IPS-15b (cell line): ENCODE results near the gene CD247.
A peak's percentile ranks its signal among the peaks of the same experiment; 100 is the strongest.

ENCODE experiments used
- H3K27me3 ChIP-seq: one replicate; pipeline ENCODE4 v1.6.1; 2013; ENCODE audit warnings: low read length; ENCODE audit not compliant: control insufficient read depth, insufficient read depth
- H3K36me3 ChIP-seq: one replicate; pipeline ENCODE4 v1.6.1; 2013; ENCODE audit warnings: low read length; ENCODE audit not compliant: control insufficient read depth, insufficient read depth
- H3K4me1 ChIP-seq: one replicate; pipeline ENCODE4 v1.6.1; 2013; ENCODE audit warnings: mild to moderate bottlenecking, low read length; ENCODE audit not compliant: control insufficient read depth, insufficient read depth
- H3K4me3 ChIP-seq: one replicate; pipeline ENCODE4 v1.5.1; 2013; ENCODE audit warnings: low read depth, low read length
- H3K9ac ChIP-seq: one replicate; pipeline ENCODE4 v1.6.1; 2013; ENCODE audit warnings: low read depth, mild to moderate bottlenecking, low read length
- H3K9me3 ChIP-seq: one replicate; pipeline ENCODE4 v1.6.1; 2013; ENCODE audit warnings: mild to moderate bottlenecking, low read length; ENCODE audit not compliant: control insufficient read depth, insufficient read depth

CD247 gene

DNA sequence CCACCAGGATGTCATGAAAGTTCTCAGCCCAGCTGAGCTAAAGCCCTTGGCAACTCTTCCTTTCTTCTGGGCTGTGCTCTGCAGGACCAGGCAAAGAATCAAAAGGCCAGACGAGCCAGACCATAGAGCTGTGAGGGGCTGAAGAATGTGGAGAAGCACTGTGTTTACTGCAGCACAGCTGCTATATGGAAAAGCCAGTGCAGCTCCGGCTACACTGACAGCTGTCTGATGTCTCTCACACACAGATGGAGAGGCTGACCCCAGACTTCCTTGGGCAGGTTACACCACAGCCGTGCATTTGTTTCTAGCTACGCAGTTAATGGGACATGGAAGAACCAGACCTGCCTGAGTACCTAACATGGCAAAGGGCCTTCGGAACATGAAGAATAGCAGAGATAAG is 40.3 kb downstream of the CD247 start:
- Histone ChIP-seq H3K4me3 (no peak overlapping the region), H3K4me1 (peaks cover 1% of the 10 kb centered on the region), H3K9ac (no peak overlapping the region), H3K9me3 (no peaks in the 10 kb centered on the region), H3K36me3 (no peaks in the 10 kb centered on the region), H3K27me3 (no peaks in the 10 kb centered on the region)

GRCh38 chr1:167476061-167476460 is 42.3 kb downstream of the CD247 start:
- Histone ChIP-seq H3K36me3 (no peaks in the 10 kb centered on the region), H3K4me3 (no peak overlapping the region), H3K27me3 (no peaks in the 10 kb centered on the region), H3K4me1 (peaks cover 4% of the 10 kb centered on the region), H3K9ac (no peak overlapping the region), H3K9me3 (no peaks in the 10 kb centered on the region)

DNA sequence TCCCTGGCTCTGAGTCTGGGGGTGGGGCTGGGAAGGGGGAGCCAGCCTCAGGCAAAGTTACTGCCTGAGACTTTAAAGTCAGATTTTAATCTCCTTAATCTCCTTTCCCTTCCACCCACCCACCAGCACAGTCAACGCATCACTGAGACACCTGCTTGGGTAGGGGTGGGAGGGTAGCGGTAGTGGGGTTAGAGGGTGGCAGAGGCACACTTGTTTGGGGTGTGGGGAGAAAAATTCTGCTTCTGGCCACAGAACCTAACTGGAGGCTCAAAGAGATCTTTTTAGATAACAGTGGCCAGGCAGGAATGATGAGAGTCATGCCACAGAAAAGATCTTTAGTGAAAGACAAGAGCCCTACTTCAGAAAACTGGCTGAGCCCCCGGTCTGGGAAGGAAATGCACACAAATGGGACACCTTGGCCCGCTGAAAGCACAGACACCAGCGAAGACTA is 44.1 kb downstream of the CD247 start:
- Histone ChIP-seq H3K9ac (no peak overlapping the region), H3K36me3 (no peaks in the 10 kb centered on the region), H3K27me3 (no peaks in the 10 kb centered on the region), H3K9me3 (no peaks in the 10 kb centered on the region), H3K4me1 (peaks cover 4% of the 10 kb centered on the region), H3K4me3 (no peak overlapping the region)

DNA sequence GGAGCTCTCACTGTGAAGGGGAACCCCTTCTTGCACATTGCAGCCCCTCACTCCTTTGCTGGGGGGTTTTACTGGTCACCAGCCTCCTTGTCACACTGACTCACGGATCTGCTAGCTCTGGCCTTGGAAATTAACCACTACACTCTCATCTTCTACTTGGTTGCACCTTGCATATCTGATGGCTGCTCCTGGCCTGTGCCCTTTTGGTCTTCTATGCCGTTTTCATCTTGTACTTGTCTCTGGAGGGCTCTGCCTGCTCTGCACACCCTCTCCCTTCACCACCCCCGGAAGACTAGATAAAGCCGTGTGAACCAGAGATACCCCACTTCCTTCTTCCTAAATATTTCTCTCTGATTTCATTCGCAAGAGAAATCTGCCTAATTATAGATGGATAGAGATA is 44.6 kb downstream of the CD247 start:
- H3K4me3 ChIP-seq = no peak overlapping the region
- H3K4me1 ChIP-seq = peaks cover 4% of the 10 kb centered on the region
- no peaks in the 10 kb centered on the region for H3K36me3 ChIP-seq
- no peaks in the 10 kb centered on the region for H3K9me3 ChIP-seq
- H3K27me3 ChIP-seq = no peaks in the 10 kb centered on the region
- no peak overlapping the region for H3K9ac ChIP-seq

- peaks cover 4% of the 10 kb centered on the region for H3K4me1 ChIP-seq
- no peak overlapping the region for H3K4me3 ChIP-seq
- H3K27me3 ChIP-seq = no peaks in the 10 kb centered on the region
- no peaks in the 10 kb centered on the region for H3K9me3 ChIP-seq
- no peaks in the 10 kb centered on the region for H3K36me3 ChIP-seq
- H3K9ac ChIP-seq = no peak overlapping the region
Observed at GRCh38 chr1:167472752-167473521, 45.4 kb downstream of the CD247 start.

DNA sequence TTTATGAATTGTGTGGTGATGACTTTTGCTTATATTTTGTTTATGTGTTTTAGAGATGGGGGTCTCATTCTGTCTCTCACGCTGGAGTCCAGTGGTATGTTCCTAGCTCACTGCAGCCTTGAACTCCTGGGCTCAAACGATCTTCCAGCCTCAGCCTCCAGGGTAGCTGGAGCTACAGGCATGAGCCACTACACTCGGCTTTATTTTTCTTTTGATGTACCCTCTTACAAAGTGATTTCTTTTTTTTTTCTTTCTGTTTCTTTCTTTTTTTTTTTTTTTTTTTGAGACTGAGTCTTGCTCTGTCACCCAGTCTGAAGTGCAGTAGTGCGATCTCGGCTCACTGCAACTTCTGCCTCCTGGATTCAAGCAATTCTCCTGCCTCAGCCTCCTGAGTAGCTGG is 46.8 kb downstream of the CD247 start:
- no peaks in the 10 kb centered on the region for H3K27me3 ChIP-seq
- no peaks in the 10 kb centered on the region for H3K9me3 ChIP-seq
- H3K4me3 ChIP-seq = no peak overlapping the region
- H3K9ac ChIP-seq = no peak overlapping the region
- no peaks in the 10 kb centered on the region for H3K36me3 ChIP-seq
- H3K4me1 ChIP-seq = peaks cover 12% of the 10 kb centered on the region

GRCh38 chr1:167469280-167469965 is 48.9 kb downstream of the CD247 start:
- H3K4me3 ChIP-seq = no peak overlapping the region
- peaks cover 14% of the 10 kb centered on the region for H3K4me1 ChIP-seq
- no peak overlapping the region for H3K9ac ChIP-seq
- H3K36me3 ChIP-seq = no peaks in the 10 kb centered on the region
- no peaks in the 10 kb centered on the region for H3K9me3 ChIP-seq
- no peaks in the 10 kb centered on the region for H3K27me3 ChIP-seq

DNA sequence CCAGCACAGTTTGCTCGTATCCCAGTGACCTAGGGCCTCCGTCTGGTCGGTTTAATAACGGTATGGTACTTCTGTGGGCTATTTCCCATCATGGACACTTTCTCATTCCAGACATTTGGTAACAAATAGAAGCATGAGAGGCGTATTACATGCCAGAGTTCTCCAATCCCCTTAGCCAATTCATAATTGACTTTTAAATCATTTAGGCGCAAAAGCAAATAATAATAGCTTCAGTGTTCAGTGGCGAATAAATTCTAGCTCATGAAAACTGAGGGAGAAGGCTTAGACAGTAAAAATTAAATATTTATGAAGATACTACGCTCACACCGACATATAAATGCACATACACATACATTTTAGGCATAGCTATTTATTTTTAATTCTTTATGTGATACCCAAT is 50.6 kb downstream of the CD247 start:
- no peaks in the 10 kb centered on the region for H3K27me3 ChIP-seq
- H3K36me3 ChIP-seq = no peaks in the 10 kb centered on the region
- H3K9me3 ChIP-seq = no peaks in the 10 kb centered on the region
- no peak overlapping the region for H3K9ac ChIP-seq
- peaks cover 16% of the 10 kb centered on the region for H3K4me1 ChIP-seq
- H3K4me3 ChIP-seq = no peak overlapping the region

DNA sequence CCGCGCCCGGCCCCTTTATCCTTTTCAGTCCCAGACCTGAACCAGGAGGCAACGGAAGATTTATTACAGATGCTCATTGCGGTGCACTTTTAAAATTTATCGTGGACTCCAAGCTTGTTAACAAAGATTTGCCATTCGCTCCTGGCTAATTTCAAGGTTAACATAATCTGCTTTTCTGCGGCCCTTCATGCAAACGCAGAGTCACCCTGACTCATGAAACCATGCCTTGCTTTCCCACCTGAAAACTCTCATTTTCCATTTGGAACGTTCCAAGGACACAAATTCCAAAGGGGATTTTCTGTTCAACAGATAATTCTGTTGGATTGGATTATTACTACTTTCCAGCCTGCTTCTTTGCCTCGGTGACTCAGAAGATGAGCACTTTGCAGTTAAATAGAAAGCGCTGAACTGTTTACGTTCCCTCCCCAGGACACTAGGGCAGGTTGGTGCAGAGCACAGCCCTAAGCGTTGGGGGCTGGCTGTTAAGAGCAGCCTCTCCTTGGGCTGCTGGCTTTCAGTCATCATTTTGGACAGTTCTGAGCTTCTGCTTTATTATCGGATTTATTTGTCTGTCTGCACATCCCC is 51.1 kb downstream of the CD247 start:
- H3K9ac ChIP-seq = no peak overlapping the region
- no peaks in the 10 kb centered on the region for H3K27me3 ChIP-seq
- H3K4me1 ChIP-seq = peaks cover 16% of the 10 kb centered on the region
- no peaks in the 10 kb centered on the region for H3K9me3 ChIP-seq
- no peaks in the 10 kb centered on the region for H3K36me3 ChIP-seq
- peak overlapping the region; percentile 6 for H3K4me3 ChIP-seq

DNA sequence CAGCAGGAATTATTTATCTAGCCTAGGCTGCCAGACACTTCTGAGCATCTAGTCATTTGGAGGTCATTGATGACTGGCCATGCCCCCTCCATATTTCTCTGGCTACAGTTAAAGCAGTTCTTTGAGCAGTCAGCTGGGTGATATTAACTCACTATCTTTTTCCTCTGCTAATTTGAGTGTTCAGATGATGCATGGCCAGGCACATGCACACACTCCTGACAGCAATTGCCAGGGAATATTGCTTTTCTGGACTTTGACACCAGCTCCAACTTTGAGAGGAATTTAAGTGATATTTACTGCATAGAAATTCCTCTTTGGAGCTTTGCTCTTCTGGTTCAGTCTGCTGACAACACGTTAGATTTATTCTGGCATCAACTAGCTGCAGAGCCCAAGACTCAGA is 52.6 kb downstream of the CD247 start:
- Histone ChIP-seq H3K27me3 (no peaks in the 10 kb centered on the region), H3K4me3 (no peak overlapping the region), H3K36me3 (no peaks in the 10 kb centered on the region), H3K9me3 (no peaks in the 10 kb centered on the region), H3K9ac (no peak overlapping the region), H3K4me1 (peaks cover 14% of the 10 kb centered on the region)

- H3K4me3 ChIP-seq = no peak overlapping the region
- no peaks in the 10 kb centered on the region for H3K36me3 ChIP-seq
- H3K9me3 ChIP-seq = no peaks in the 10 kb centered on the region
- H3K9ac ChIP-seq = no peak overlapping the region
- H3K4me1 ChIP-seq = peaks cover 14% of the 10 kb centered on the region
- H3K27me3 ChIP-seq = no peaks in the 10 kb centered on the region
Observed at GRCh38 chr1:167465018-167465417, 53.3 kb downstream of the CD247 start.
